T-cell (primary cell): ENCODE results near the gene XPNPEP1. TPM values are rescaled to one million over a fixed set of nuclear protein-coding genes. Genes with fewer than 3 reads are reported as not detected.

Source experiments
- ATAC-seq, 4 experiments: fragments of 200-7000 bp in 3 of 4; fragments of 150-1000 bp in 1 of 4; cut with Tn5 transposase; replicated peaks in 1 of 4; 1 replicate in 3 of 4; 2 replicates in 1 of 4; pipeline ENCODE4 v1.10.0; 2021; ENCODE audit warnings: moderate library complexity in 3 of 4, mild to moderate bottlenecking in 2 of 4, moderate number of reproducible peaks in 1 of 4
- CTCF ChIA-PET, 2 donors: fragments of 300-600 bp; sonication (Branson Sonifier 250); formaldehyde crosslinking; loops; one replicate each; lab custom pipeline; 2022; ENCODE audit warnings: antibody characterized with exemption in 2 of 2; lab: Charles Lee
- POLR2A ChIA-PET, 2 donors: fragments of 300-600 bp; sonication (Branson Sonifier 250); formaldehyde crosslinking; loops; one replicate each; lab custom pipeline; 2022; ENCODE audit warnings: antibody characterized with exemption in 2 of 2; lab: Charles Lee
- DNase-seq, 35 experiments: peaks; one replicate each; pipeline versions ENCODE4 v3.0.0 to v3.0.0-alpha.2; 2013 to 2023
- H3K27ac ChIP-seq: one replicate; pipeline ENCODE4 v1.5.1; 2013; ENCODE audit warnings: low read length
- H3K27me3 ChIP-seq, 2 experiments: replicated peaks in 1 of 2; 1 replicate in 1 of 2; 2 replicates in 1 of 2; pipeline versions ENCODE4 v1.6.1 to v1.7.0; 2013; ENCODE audit warnings: low read length in 1 of 2, mixed read lengths in 1 of 2; ENCODE audit not compliant: control insufficient read depth in 2 of 2, insufficient read depth in 2 of 2; ENCODE audit errors: extremely low read depth in 1 of 2
- H3K36me3 ChIP-seq, 2 donors: 1 replicate in 1 of 2; 2 replicates in 1 of 2; pipeline versions ENCODE4 v1.6.1 to v1.7.0; 2013; ENCODE audit warnings: low read length in 1 of 2; ENCODE audit not compliant: control insufficient read depth in 2 of 2, insufficient read depth in 1 of 2; ENCODE audit errors: extremely low read depth in 1 of 2
- H3K4me1 ChIP-seq, 2 experiments: 1 replicate in 1 of 2; 2 replicates in 1 of 2; pipeline versions ENCODE4 v1.6.1 to v1.7.0; 2013; ENCODE audit warnings: low read length in 2 of 2, mixed read lengths in 1 of 2; ENCODE audit not compliant: insufficient read depth in 2 of 2, control insufficient read depth in 1 of 2; ENCODE audit errors: extremely low read depth in 1 of 2
- H3K4me3 ChIP-seq, 2 donors: 1 replicate in 1 of 2; 2 replicates in 1 of 2; pipeline versions ENCODE4 v1.5.1 to v1.7.0; 2013; ENCODE audit warnings: mild to moderate bottlenecking in 2 of 2, low read length in 1 of 2, moderate library complexity in 1 of 2; ENCODE audit not compliant: control insufficient read depth in 1 of 2; ENCODE audit errors: extremely low read depth in 1 of 2
- H3K9me3 ChIP-seq: 2 replicates; pipeline ENCODE4 v1.7.0; 2013
- H3K27ac Mint-ChIP-seq, 2 donors: one replicate each; pipeline ENCODE4 v1.8.0; 2020 to 2021; ENCODE audit warnings: mild to moderate bottlenecking in 2 of 2, mixed read lengths in 2 of 2
- H3K27me3 Mint-ChIP-seq, 2 donors: one replicate each; pipeline ENCODE4 v1.8.0; 2021 to 2022; ENCODE audit warnings: mixed read lengths in 2 of 2
- H3K36me3 Mint-ChIP-seq: one replicate; pipeline ENCODE4 v1.8.0; 2021; ENCODE audit warnings: mixed read lengths
- H3K4me1 Mint-ChIP-seq, 3 donors: one replicate each; pipeline ENCODE4 v1.8.0; 2020 to 2022; ENCODE audit warnings: mixed read lengths in 3 of 3, mild to moderate bottlenecking in 1 of 3
- H3K4me3 Mint-ChIP-seq, 3 donors: one replicate each; pipeline ENCODE4 v1.8.0; 2020 to 2022; ENCODE audit warnings: mild to moderate bottlenecking in 3 of 3, mixed read lengths in 3 of 3, moderate library complexity in 3 of 3
- H3K9me3 Mint-ChIP-seq, 3 donors: one replicate each; pipeline ENCODE4 v1.8.0; 2020 to 2022; ENCODE audit warnings: mixed read lengths in 3 of 3
- WGBS: methylation state at CpG from one replicate; pipeline ENCODE4 v1.1.5; 2013; ENCODE audit warnings: missing lambda C conversion rate; ENCODE audit not compliant: insufficient coverage; 5-methylcytosine and 5-hydroxymethylcytosine counted together
- total RNA-seq, 35 experiments: library from RNA in 6 of 35; stranded (reverse) in 6 of 35; fragments of 120-200 nt in 1 of 35; gene quantifications; one replicate each; pipeline versions ENCODE4 v1.2.1 to v1.2.4 and lab custom pipeline; 2013 to 2026

The XPNPEP1 gene
- total RNA-seq, 5 donors from 2014 or later (not counting 1 experiment from before 2014, with no cell fraction given), result 40.0 to 63.9 (median 44.6) TPM

GRCh38 chr10:109894516-109894915 lies 28.8 kb downstream of the XPNPEP1 start:
- H3K4me3 ChIP-seq, result no peak overlapping the region
- Mint-ChIP-seq H3K27me3 (no peaks in the 10 kb centered on the region), H3K9me3 (no peaks in the 10 kb centered on the region), H3K27ac (no peak overlapping the region), H3K4me1 (peaks cover 35 to 60% (median 56%) of the 10 kb centered on the region in 3 donors), H3K4me3 (no peak overlapping the region), H3K36me3 (peaks cover 40% of the 10 kb centered on the region)
- H3K27me3 ChIP-seq, result no peaks in the 10 kb centered on the region
- no peak for DNase-seq
- peaks cover 0 to 33% of the 10 kb centered on the region in 2 donors for H3K36me3 ChIP-seq
- no peak overlapping the region for H3K27ac ChIP-seq
- peaks cover 0 to 9% of the 10 kb centered on the region in 2 experiments for H3K4me1 ChIP-seq
- no peaks in the 10 kb centered on the region for H3K9me3 ChIP-seq
- ChIA-PET CTCF (interaction anchor here (0.7 to 1.0 kb wide), 4 partner anchors 10 to 314 kb away, joined by 3 to 8 read pairs (median 4); no protein-coding TSS in a partner anchor), POLR2A (interaction anchor here in 1 of 2 donors (0.7 kb wide), 1 partner anchor 37 kb away, joined by 12 read pairs; no protein-coding TSS in a partner anchor)
- 77% methylated on average over 5 of the region's 5 CpGs for WGBS
- no peak for ATAC-seq

GRCh38 chr10:109893386-109893785 lies 29.9 kb downstream of the XPNPEP1 start:
- no peak overlapping the region for H3K4me3 ChIP-seq
- WGBS, result no CpG with 5 or more reads among the region's 4 CpGs
- no peaks in the 10 kb centered on the region for H3K9me3 ChIP-seq
- Mint-ChIP-seq H3K9me3 (no peaks in the 10 kb centered on the region), H3K27me3 (no peaks in the 10 kb centered on the region), H3K4me1 (peaks cover 27 to 54% (median 45%) of the 10 kb centered on the region in 3 donors), H3K36me3 (peaks cover 38% of the 10 kb centered on the region), H3K4me3 (no peak overlapping the region), H3K27ac (peak overlapping the region; percentile 65 to 78)
- H3K36me3 ChIP-seq, result peaks cover 0 to 34% of the 10 kb centered on the region in 2 donors
- no peaks in the 10 kb centered on the region for H3K27me3 ChIP-seq
- no peak overlapping the region for H3K27ac ChIP-seq
- ChIA-PET POLR2A (no interaction called here), CTCF (interaction anchor here in 1 of 2 donors (1.3 kb wide), 1 partner anchor 9 kb away, joined by 4 read pairs; no protein-coding TSS in a partner anchor)
- no peak for ATAC-seq
- DNase-seq, result no peak
- H3K4me1 ChIP-seq, result peaks cover 0 to 9% of the 10 kb centered on the region in 2 experiments

- no peak overlapping the region for H3K27ac ChIP-seq
- no peaks in the 10 kb centered on the region for H3K9me3 Mint-ChIP-seq
- peak overlapping the region; percentile 65 to 78 for H3K27ac Mint-ChIP-seq
- H3K4me3 ChIP-seq, result no peak overlapping the region
- ChIA-PET CTCF (interaction anchor here in 1 of 2 donors (1.3 kb wide), 1 partner anchor 9 kb away, joined by 4 read pairs; no protein-coding TSS in a partner anchor), POLR2A (no interaction called here)
- peaks cover 4 to 37% of the 10 kb centered on the region in 2 donors for H3K36me3 ChIP-seq
- H3K4me1 Mint-ChIP-seq, result peaks cover 27 to 49% (median 40%) of the 10 kb centered on the region in 3 donors
- no peak for DNase-seq
- H3K27me3 ChIP-seq, result no peaks in the 10 kb centered on the region
- no peak for ATAC-seq
- H3K4me1 ChIP-seq, result peaks cover 0 to 9% of the 10 kb centered on the region in 2 experiments
- WGBS, result 88% methylated on average over 6 of the region's 9 CpGs
- no peaks in the 10 kb centered on the region for H3K27me3 Mint-ChIP-seq
- H3K36me3 Mint-ChIP-seq, result peaks cover 36% of the 10 kb centered on the region
- H3K9me3 ChIP-seq, result no peaks in the 10 kb centered on the region
- H3K4me3 Mint-ChIP-seq, result no peak overlapping the region
These were observed 30.4 kb downstream of the XPNPEP1 start for GRCh38 chr10:109892931-109893330.

GRCh38 chr10:109892117-109892516 lies 31.2 kb downstream of the XPNPEP1 start:
- ATAC-seq (no peak), DNase-seq (peak in 1 of 35 experiments; percentile 5)
- Histone ChIP-seq H3K27me3 (no peaks in the 10 kb centered on the region), H3K4me1 (peaks cover 0 to 9% of the 10 kb centered on the region in 2 experiments), H3K27ac (no peak overlapping the region), H3K36me3 (peaks cover 4 to 44% of the 10 kb centered on the region in 2 donors), H3K9me3 (no peaks in the 10 kb centered on the region), H3K4me3 (no peak overlapping the region)
- no peaks in the 10 kb centered on the region for H3K9me3 Mint-ChIP-seq
- H3K27me3 Mint-ChIP-seq, result no peaks in the 10 kb centered on the region
- H3K4me3 Mint-ChIP-seq, result no peak overlapping the region
- peaks cover 34% of the 10 kb centered on the region for H3K36me3 Mint-ChIP-seq
- peak overlapping the region; percentile 57 to 60 for H3K27ac Mint-ChIP-seq
- CTCF ChIA-PET, result interaction anchor here (0.6 to 1.3 kb wide), 4 partner anchors 8 to 90 kb away, joined by 3 to 5 read pairs (median 4); no protein-coding TSS in a partner anchor
- H3K4me1 Mint-ChIP-seq, result peaks cover 27 to 46% (median 38%) of the 10 kb centered on the region in 3 donors
- POLR2A ChIA-PET, result no interaction called here
- 92% methylated on average over 2 of the region's 4 CpGs for WGBS

GRCh38 chr10:109891105-109891504 lies 32.2 kb downstream of the XPNPEP1 start:
- 100% methylated on average over 2 of the region's 2 CpGs for WGBS
- no peaks in the 10 kb centered on the region for H3K27me3 Mint-ChIP-seq
- no peaks in the 10 kb centered on the region for H3K9me3 ChIP-seq
- peaks cover 31% of the 10 kb centered on the region for H3K36me3 Mint-ChIP-seq
- peaks cover 4 to 54% of the 10 kb centered on the region in 2 donors for H3K36me3 ChIP-seq
- H3K27ac Mint-ChIP-seq, result peak overlapping the region in 1 of 2 donors; percentile 17
- H3K4me1 ChIP-seq, result peaks cover 0 to 9% of the 10 kb centered on the region in 2 experiments
- no peaks in the 10 kb centered on the region for H3K9me3 Mint-ChIP-seq
- H3K4me3 Mint-ChIP-seq, result no peak overlapping the region
- no peaks in the 10 kb centered on the region for H3K27me3 ChIP-seq
- DNase-seq (no peak), ATAC-seq (no peak)
- H3K4me1 Mint-ChIP-seq, result peaks cover 20 to 46% (median 36%) of the 10 kb centered on the region in 3 donors
- no peak overlapping the region for H3K27ac ChIP-seq
- POLR2A ChIA-PET, result interaction anchor here in 1 of 2 donors (1.5 kb wide), 1 partner anchor 12 kb away, joined by 3 read pairs; no protein-coding TSS in a partner anchor
- no peak overlapping the region for H3K4me3 ChIP-seq
- CTCF ChIA-PET, result no interaction called here

- Mint-ChIP-seq H3K4me3 (no peak overlapping the region), H3K36me3 (peaks cover 38% of the 10 kb centered on the region), H3K27me3 (no peaks in the 10 kb centered on the region), H3K27ac (peak overlapping the region; percentile 25 to 62), H3K9me3 (no peaks in the 10 kb centered on the region), H3K4me1 (peaks cover 8 to 37% (median 26%) of the 10 kb centered on the region in 3 donors)
- H3K27me3 ChIP-seq, result no peaks in the 10 kb centered on the region
- DNase-seq (no peak), ATAC-seq (no peak)
- WGBS, result 80% methylated on average over 1 of the region's 4 CpGs
- H3K4me3 ChIP-seq, result no peak overlapping the region
- ChIA-PET CTCF (no interaction called here), POLR2A (interaction anchor here in 1 of 2 donors (1.5 kb wide), 1 partner anchor 13 kb away, joined by 3 read pairs; no protein-coding TSS in a partner anchor)
- H3K36me3 ChIP-seq, result peaks cover 4 to 61% of the 10 kb centered on the region in 2 donors
- no peak overlapping the region for H3K27ac ChIP-seq
- H3K9me3 ChIP-seq, result no peaks in the 10 kb centered on the region
- H3K4me1 ChIP-seq, result peaks cover 0 to 9% of the 10 kb centered on the region in 2 experiments
These were observed 33.4 kb downstream of the XPNPEP1 start for GRCh38 chr10:109889867-109890266.
